22Rv1 (cell line): ENCODE results near the gene GATAD1.

Experiments
- CTCF ChIP-seq: fragments of 450-650 bp; IDR thresholded peaks from 2 replicates; pipeline ENCODE4 v1.5.1; 2017; ENCODE audit warnings: mild to moderate bottlenecking
- ZFX ChIP-seq: fragments of 450-650 bp; IDR thresholded peaks from 2 replicates; pipeline ENCODE4 v1.6.1; 2017; ENCODE audit warnings: antibody characterized with exemption, borderline replicate concordance

GRCh38 chr7:92478711-92479110 is 31.4 kb downstream of the GATAD1 start:
- TF ChIP-seq ZFX (no peak), CTCF (no peak)
